HepG2 (cell line): ENCODE measurements around the gene POLR3F. TPM values are rescaled to one million over a fixed set of nuclear protein-coding genes. Genes with fewer than 3 reads are reported as not detected.
A peak's percentile ranks its signal among the peaks of the same experiment; 100 is the strongest.

Experiments used
- AKAP8 ChIP-seq: sonication (generic); formaldehyde crosslinking; IDR thresholded peaks from 2 replicates; pipeline ENCODE4 v1.5.1; 2020; ENCODE audit warnings: mild to moderate bottlenecking, missing genetic modification reagents
- ATF1 ChIP-seq: IDR thresholded peaks from 2 replicates; pipeline ENCODE4 v1.6.1; 2016; ENCODE audit warnings: mild to moderate bottlenecking, control low read depth
- CBX2 ChIP-seq, 2 experiments: fragments of 200-600 bp in 1 of 2; sonication (generic); formaldehyde crosslinking in 1 of 2; IDR thresholded peaks; 2 replicates each; pipeline versions ENCODE4 v1.7.0 to v1.8.1; 2018 to 2022; ENCODE audit warnings: low read depth in 2 of 2, low read length in 1 of 2, mild to moderate bottlenecking in 1 of 2, missing genetic modification reagents in 1 of 2
- CTCF ChIP-seq: sonication (generic); formaldehyde crosslinking; IDR thresholded peaks from 2 replicates; pipeline ENCODE4 v1.5.0; 2020; ENCODE audit warnings: mild to moderate bottlenecking, missing genetic modification reagents, moderate library complexity
- ELF4 ChIP-seq: sonication (generic); formaldehyde crosslinking; IDR thresholded peaks from 2 replicates; pipeline ENCODE4 v1.5.0; 2020; ENCODE audit warnings: missing genetic modification reagents, mild to moderate bottlenecking, moderate library complexity, borderline replicate concordance
- HES4 ChIP-seq: sonication (generic); formaldehyde crosslinking; IDR thresholded peaks from 2 replicates; pipeline ENCODE4 v1.9.0; 2021; ENCODE audit warnings: mild to moderate bottlenecking, missing genetic modification reagents, borderline replicate concordance
- HMG20B ChIP-seq: conservative IDR thresholded peaks from 2 replicates; pipeline ENCODE4 v1.6.1; 2016; ENCODE audit warnings: missing genetic modification reagents, missing compliant biosample characterization
- IRF2 ChIP-seq: IDR thresholded peaks from 2 replicates; pipeline ENCODE4 v1.6.1; 2018; ENCODE audit warnings: missing genetic modification reagents, missing compliant biosample characterization
- JUN ChIP-seq: sonication (generic); formaldehyde crosslinking; IDR thresholded peaks from 2 replicates; pipeline ENCODE4 v1.4.0; 2020; ENCODE audit warnings: mild to moderate bottlenecking, missing genetic modification reagents
- KDM4B ChIP-seq: sonication (generic); formaldehyde crosslinking; IDR thresholded peaks from 2 replicates; pipeline ENCODE4 v1.4.0; 2020; ENCODE audit warnings: missing genetic modification reagents
- KLF12 ChIP-seq: sonication (generic); formaldehyde crosslinking; IDR thresholded peaks from 2 replicates; pipeline ENCODE4 v1.4.0; 2020; ENCODE audit warnings: missing genetic modification reagents, borderline replicate concordance
- MYNN ChIP-seq: sonication (generic); formaldehyde crosslinking; IDR thresholded peaks from 2 replicates; pipeline ENCODE4 v1.4.0; 2020; ENCODE audit warnings: mild to moderate bottlenecking, low read depth, missing genetic modification reagents
- PCBP1 ChIP-seq: fragments of 200-400 bp; formaldehyde crosslinking; IDR thresholded peaks from 2 replicates; pipeline ENCODE4 v1.6.1; 2017; ENCODE audit warnings: mild to moderate bottlenecking, low read depth, low read length, borderline replicate concordance
- PRPF4 ChIP-seq: fragments of 200-400 bp; formaldehyde crosslinking; IDR thresholded peaks from 2 replicates; pipeline ENCODE4 v1.6.1; 2016; ENCODE audit warnings: low read length, low read depth; ENCODE audit not compliant: poor library complexity, severe bottlenecking
- THRA ChIP-seq: sonication (generic); formaldehyde crosslinking; IDR thresholded peaks from 2 replicates; pipeline ENCODE4 v1.4.0; 2020; ENCODE audit warnings: missing genetic modification reagents, borderline replicate concordance
- U2AF1 ChIP-seq: fragments of 200-400 bp; formaldehyde crosslinking; optimal IDR thresholded peaks from 2 replicates; pipeline ENCODE3; 2017; ENCODE audit warnings: mild to moderate bottlenecking, low read depth, low read length
- ZNF276 ChIP-seq: sonication (generic); formaldehyde crosslinking; IDR thresholded peaks from 2 replicates; pipeline ENCODE4 v1.4.0; 2020; ENCODE audit warnings: mild to moderate bottlenecking, low read depth, missing genetic modification reagents
- ZNF44 ChIP-seq: sonication (generic); formaldehyde crosslinking; IDR thresholded peaks from 2 replicates; pipeline ENCODE4 v1.5.1; 2020; ENCODE audit warnings: mild to moderate bottlenecking, missing genetic modification reagents
- ZNF446 ChIP-seq: sonication (generic); formaldehyde crosslinking; IDR thresholded peaks from 2 replicates; pipeline ENCODE4 v1.5.0; 2020; ENCODE audit warnings: mild to moderate bottlenecking, missing genetic modification reagents
- ZNF713 ChIP-seq: sonication (generic); formaldehyde crosslinking; IDR thresholded peaks from 2 replicates; pipeline ENCODE4 v1.4.0; 2020; ENCODE audit warnings: mild to moderate bottlenecking, missing genetic modification reagents
- ZNF747 ChIP-seq: sonication (generic); formaldehyde crosslinking; IDR thresholded peaks from 2 replicates; pipeline ENCODE4 v1.8.1; 2023; ENCODE audit warnings: missing genetic modification reagents, mild to moderate bottlenecking, borderline replicate concordance
- polyA plus RNA-seq, 8 experiments: library from polyadenylated mRNA; depleted of rRNA in 3 of 8; stranded (reverse) in 7 of 8; unstranded in 1 of 8; fragments of >200 nt; fragmentation: Illumina TruSeq in 4 of 8; extraction: Trizol in 4 of 8; gene quantifications; 2 replicates each; pipeline versions ENCODE4 v1.2.1 to v1.2.3, GENCODE V29; 2011 to 2016; ENCODE audit warnings: low read depth in 4 of 8, missing spikeins in 1 of 8, mixed read lengths in 1 of 8; ENCODE audit not compliant: insufficient read depth in 1 of 8
- total RNA-seq, 5 experiments: library from RNA; depleted of rRNA; stranded (reverse); fragments of >200 nt; fragmentation: Illumina TruSeq; extraction: Trizol; gene quantifications; 2 replicates each; pipeline ENCODE4 v1.2.3, GENCODE V29; 2016; ENCODE audit warnings: low read depth in 1 of 5

Gene POLR3F
- total and polyA plus RNA-seq, 2 of the 13 experiments (the other 11 are each of a cell fraction or from before 2014, with no cell fraction given), result 11.7 to 25.5 TPM

- TF ChIP-seq THRA (CRISPR knock-in tag) (peak; percentile 56; the same call in 1 of the 2 replicates), ZNF713 (CRISPR knock-in tag) (no peak), KDM4B (CRISPR knock-in tag) (no peak; the same call in 1 of the 2 replicates), ZNF446 (CRISPR knock-in tag) (no peak), ELF4 (CRISPR knock-in tag) (peak; percentile 98), ZNF276 (CRISPR knock-in tag) (0 out of 2 replicates have a peak, but pooled peaks have one; percentile 44), CTCF (CRISPR knock-in tag) (no peak), ATF1 (peak; percentile 99), ZNF44 (CRISPR knock-in tag) (peak; percentile 23; the same call in 1 of the 2 replicates), KLF12 (CRISPR knock-in tag) (peak; percentile 69), CBX2 (IDR thresholded peaks at IDR 0.05; ENCODE audit: low read depth, low read length) (0 out of 2 replicates have a peak, but pooled peaks have one; percentile 23), CBX2 (CRISPR knock-in tag; IDR thresholded peaks at IDR 0.05; ENCODE audit: low read depth) (peak; percentile 91; the same call in 1 of the 2 replicates), JUN (CRISPR knock-in tag) (peak; percentile 63), ZNF747 (CRISPR knock-in tag) (no peak; the same call in none of the 2 replicates), HMG20B (CRISPR knock-in tag) (peak; percentile 70), AKAP8 (no peak), IRF2 (peak; percentile 91), MYNN (CRISPR knock-in tag) (no peak; the same call in 1 of the 2 replicates), PRPF4 (no peak), HES4 (no peak), PCBP1 (0 out of 2 replicates have a peak, but pooled peaks have one; percentile 49), U2AF1 (peak; percentile 80)
Measured at GRCh38 chr20:18507218-18508191, 40.3 kb downstream of the POLR3F start, which contains the start of gene SEC23B (continued).
